SK-N-DZ (cell line): ENCODE measurements around the gene ADTRP.

Source experiments
- DNase-seq: peaks from one replicate; pipeline ENCODE4 v3.0.0-alpha.2; 2015; ENCODE audit warnings: low spot score

The ADTRP gene

GRCh38 chr6:11727346-11727997 is 51.1 kb downstream of the ADTRP start:
- DNase-seq: no peak

- DNase-seq: no peak
Observed at GRCh38 chr6:11724286-11724685, 54.3 kb downstream of the ADTRP start.

DNA sequence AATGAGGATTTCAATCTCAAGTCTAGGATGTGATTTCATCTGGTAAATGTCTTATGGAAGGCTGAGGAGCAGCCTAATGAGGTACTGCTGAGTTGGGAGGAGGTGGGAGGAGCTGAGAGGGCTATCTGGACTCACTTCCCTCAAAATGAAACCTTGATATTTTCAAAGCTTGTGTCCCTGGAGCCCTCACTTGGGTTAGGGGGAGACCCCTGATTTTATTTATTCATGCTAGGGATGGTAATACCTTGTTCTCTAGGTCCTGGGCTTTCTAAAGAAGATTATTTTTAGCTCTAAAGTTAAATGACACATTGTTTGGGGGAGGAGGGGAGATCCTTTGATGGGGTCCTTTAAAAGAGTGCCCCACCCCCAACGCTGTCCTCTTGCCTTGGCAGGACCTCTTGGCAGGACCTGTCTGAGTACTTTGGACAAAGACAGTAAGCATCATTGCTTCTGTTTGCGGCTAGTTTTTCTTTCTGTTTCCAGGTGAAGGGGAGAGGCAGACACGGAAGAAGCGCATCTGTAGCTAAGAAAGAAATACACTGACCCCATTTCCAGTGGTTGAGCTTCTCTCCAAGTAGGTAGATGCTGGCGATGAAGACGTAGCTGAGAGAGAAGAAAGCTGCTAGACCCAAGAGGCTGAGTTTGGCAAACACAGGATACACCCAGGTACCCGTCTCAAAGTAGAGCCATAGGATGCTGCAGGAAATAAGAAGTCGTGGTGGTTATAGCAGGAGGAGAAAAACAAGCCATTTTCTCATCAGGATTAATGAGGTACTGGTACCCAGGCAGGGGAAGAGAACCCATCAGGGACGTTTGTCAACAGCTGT is 55.6 kb downstream of the ADTRP start:
- DNase-seq: no peak

DNA sequence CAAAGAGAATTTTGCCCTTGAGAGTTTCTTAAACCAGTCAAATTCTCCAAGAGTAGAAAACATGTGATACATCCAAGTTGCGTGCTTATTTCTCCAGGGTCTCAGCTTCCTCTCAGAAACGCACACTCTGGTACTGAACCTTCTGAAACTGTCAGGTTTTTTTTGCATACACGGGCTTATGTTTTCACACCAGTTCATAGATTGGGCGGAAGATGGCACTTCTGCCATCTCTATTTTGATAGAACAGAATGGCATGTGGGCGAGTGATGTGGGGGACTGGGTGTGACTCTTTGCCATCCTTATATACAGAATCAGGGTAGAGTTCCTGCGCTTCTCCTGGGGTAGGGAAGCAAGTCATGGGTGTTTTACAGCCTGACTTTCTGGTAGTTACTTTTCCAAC is 56.4 kb downstream of the ADTRP start:
- DNase-seq: no peak

DNA sequence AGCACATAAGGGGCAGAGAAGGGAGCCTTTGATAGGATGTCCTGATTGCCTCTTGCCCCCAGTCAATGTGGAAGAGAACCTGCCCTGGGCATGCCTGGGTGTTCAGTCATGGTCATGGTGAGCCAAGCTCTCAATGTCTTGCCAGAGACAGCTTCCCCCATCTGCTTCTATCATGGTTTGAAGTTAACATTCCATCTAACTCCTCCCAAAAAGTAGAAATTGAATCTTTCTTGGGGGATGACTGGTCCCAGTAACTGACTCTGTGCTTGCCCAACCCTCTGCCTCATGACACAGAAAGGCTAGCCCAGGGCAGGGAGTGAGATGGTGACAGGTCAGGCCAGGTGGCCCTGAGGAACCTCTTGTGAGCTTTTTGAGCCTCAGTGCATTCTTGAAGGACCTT is 60.1 kb downstream of the ADTRP start:
- DNase-seq: no peak

DNA sequence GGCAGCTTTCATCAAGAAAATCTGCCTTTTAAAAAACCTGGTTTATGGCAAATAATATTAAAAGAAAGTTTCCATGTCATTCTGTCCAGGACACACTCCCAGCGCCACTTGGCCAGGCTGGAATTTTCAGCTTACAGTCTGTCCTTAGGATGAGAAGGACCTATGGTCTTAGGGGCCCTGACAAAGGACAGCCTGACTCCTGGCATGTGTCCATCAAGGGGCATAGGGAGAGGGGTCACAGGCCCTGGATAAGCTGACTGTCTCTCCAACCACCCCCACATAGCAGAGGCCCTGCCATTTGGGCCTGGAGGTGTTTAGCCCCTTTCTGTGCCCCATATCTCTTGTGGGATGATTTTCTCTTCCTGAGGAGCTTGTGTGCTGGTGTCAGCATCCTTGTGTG is 60.6 kb downstream of the ADTRP start:
- DNase-seq: no peak

- DNase-seq: no peak
Observed at GRCh38 chr6:11714798-11715285, 63.8 kb downstream of the ADTRP start.

DNA sequence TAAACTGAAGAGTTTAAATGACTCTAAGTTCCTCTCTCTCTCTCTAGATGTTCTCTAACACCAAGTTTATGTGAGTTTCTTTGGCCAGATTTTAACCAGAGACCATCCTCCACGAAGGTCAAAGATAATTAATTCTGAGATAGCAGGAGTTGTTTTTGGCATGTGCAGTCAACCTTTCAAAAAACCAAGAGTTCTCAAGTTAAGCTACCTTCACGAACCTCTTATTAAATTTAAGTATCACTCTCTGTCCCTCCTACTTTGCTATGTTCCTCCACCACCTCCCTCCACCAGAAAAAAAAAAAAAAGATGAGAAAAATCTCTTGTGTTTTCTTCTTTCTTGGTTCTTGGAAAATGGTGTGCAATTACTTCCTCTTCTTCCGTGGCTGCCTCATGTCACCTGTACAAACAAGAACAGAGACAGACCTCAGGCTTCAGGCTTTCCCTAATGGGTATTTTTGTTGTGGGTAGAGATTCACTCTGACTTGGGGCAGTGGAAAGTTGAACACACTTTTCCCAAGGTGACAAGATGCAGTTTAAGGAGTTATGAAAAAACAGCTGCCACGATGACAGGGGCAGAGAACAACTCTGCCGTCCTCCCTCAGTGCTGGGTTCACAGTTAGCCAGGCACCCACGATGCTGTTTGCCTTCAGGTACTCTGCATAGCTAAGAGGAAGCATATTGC is 64.3 kb downstream of the ADTRP start:
- DNase-seq: no peak

DNA sequence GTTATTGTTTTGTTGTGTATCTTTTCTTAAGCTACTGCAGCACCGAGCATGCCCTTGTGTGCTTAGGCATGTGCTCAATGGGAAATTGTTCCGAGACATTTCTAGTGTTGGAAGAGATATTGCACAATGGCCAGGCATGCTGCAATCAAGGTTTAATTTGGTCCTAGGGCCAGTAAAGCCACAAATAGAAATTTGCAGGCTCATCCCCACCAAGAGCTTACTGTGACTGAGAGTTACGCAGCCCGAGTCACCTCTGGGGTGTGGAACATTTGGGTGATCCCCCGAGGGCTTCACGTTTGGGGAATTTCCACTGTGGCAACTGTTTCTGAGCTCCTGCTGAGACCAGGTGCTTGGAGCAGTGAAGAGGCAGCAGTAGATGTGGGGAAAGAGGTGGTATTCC is 65.8 kb downstream of the ADTRP start:
- DNase-seq: no peak

GRCh38 chr6:11711984-11712711 is 66.5 kb downstream of the ADTRP start:
- no peak for DNase-seq

DNA sequence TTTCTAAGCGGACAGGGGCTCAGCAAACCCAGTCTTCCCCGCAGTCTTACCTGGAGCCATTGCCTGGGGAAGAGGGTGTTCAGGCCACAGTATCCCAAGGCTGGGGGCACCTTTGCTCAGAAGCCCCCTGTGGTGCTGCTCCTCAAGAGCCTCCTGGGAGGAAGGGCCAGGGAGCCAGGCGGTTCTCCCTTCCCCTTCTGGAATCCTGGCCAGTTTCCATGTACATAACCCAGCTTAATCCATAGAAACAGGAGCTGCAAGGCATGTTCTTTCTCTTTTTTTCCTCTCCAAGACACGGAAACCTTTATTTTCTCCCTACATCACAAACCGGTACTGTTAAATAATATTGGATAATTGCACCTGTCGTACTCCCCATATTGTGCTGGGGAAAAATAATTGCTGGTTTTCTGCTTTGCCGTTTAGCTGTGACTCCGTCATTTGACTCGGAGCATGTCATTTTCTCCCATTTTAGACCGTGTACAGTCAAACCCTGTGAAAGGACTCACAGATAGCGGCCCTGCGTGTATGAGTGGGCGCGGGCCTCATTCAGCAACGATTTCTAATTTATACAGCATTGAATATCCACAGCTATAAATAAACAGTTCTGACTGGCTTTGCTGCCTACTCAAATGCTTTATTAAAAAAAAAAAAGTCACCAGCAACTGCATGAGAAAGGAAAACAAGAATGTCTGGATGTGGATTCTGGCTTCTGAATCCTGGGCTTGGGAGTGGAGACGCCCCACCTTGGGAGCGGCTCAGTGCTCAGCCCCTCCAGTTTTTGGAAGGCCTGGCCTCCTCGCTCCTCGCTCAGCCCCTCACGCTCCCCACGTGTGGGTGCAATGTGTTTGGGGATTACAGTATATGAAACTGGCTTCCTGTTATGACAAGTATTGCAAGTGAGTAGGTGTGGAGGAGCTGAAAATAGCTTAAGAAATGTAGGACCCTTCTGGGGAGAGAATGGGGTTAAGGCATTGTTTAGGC is 67.3 kb downstream of the ADTRP start:
- no peak for DNase-seq

DNA sequence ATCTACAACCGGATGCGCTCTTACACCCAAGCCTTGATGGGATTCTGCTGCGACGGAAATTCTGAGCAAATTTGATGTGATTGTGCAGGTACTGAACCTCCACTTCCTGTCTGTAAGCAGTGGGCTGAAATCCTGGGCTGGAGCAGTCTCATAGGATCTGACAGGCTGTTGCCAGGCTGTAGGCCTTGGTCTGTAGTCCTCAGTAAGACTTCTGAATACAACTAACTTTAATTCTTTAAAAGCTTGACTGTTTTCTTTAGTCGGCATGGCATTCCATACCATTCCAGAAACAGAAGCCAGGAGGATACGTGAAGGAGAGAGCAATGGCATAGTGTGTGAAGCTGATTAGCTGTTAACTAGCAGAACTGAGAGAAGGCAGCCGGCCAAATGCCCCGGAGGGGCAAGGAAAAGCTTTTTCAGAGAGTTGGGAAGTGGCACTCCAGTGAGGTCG is 68.3 kb downstream of the ADTRP start:
- no peak for DNase-seq

GRCh38 chr6:11706171-11706570 is 72.4 kb downstream of the ADTRP start:
- no peak for DNase-seq

- no peak for DNase-seq
Observed at GRCh38 chr6:11705483-11705882, 73.1 kb downstream of the ADTRP start.

GRCh38 chr6:11705069-11705468 is 73.5 kb downstream of the ADTRP start:
- DNase-seq: no peak

- DNase-seq: no peak
Observed at GRCh38 chr6:11703725-11704124, 74.9 kb downstream of the ADTRP start.

GRCh38 chr6:11702500-11703130 is 76.0 kb downstream of the ADTRP start:
- no peak for DNase-seq

DNA sequence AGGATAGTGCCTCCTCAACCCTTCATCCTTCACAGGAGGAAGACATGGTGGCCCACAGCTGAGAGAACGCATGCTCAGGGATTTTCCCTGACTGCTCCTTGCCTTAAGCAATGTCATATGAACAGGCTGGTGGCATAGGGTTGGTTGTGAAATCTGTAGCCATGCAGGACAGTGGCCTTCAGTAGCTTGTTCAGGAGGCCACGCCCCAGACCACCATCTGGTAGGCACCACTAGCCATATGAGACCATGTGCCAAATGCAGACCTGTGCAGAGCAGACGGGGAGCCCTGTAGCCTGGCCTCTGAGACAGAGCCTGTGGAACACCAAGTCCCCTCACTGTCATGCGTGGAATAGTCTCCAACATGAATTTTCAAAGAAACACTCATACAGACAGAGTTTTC is 76.5 kb downstream of the ADTRP start:
- DNase-seq: no peak

DNA sequence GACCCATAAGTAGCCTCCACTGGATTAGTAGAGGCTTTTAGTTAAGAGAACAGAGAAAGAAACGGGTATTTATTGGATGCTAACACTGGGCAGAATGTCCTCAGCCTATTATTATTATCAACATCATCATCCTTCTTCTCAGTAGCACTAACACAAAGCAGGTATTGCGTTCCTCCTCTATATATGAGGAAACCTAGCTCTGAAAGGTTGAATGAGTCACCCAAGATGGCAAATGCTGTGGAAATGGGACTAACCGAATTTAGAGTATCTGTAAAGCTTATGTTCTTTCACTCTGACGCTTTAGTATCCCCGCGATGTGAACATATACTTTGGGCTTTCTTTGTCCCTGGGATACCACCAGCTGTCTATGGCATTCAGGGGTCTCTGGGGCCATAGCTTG is 77.0 kb downstream of the ADTRP start:
- no peak for DNase-seq

DNA sequence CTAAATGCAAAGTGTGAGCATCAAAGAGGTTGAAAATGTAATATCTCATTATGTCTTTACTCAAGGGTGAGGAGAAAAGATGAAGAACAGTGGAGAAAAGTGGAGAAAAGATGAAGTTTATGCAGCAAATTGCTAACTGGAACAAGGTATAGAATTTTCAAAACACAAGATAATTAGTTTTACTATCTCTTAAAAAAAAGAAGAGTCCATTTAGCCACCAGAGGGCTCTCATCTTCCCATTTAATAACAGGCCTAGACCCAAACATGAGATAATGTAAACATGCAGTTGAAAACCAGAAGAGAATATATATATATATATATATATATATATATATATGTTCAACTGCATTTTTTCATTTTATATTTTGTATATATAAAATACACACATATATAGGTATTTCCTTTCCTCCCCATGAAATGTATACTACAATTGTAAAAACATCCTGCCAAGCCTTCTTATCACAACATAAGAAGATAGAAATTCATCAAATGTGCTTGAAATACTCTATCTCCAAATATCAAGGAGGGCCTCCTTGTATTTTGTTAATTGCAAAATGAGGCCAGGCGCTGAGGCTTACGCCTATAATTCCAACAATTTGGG is 78.4 kb downstream of the ADTRP start:
- peak; percentile 27 for DNase-seq
